ENCODE measurements around the gene SAMD3. TPM values are rescaled to one million over a fixed set of nuclear protein-coding genes. Genes with fewer than 3 reads are reported as not detected.

SAMD3 gene
- total and polyA plus RNA-seq, 7 donors = 0.09 to 0.66 (median 0.28) TPM; not detected in 2

GRCh38 chr6:130113201-130113710, 109.5 kb downstream of the SAMD3 start:
- Histone ChIP-seq H3K4me3 (no peak overlapping the region), H3K27me3 (ENCODE audit: insufficient read depth in 3 of 3, low read length in 2 of 3) (no peaks in the 10 kb centered on the region), H3K4me1 (no peaks in the 10 kb centered on the region), H3K27ac (no peak overlapping the region), H3K9me3 (no peaks in the 10 kb centered on the region), H3K36me3 (ENCODE audit: insufficient read depth in 1 of 2, low read depth in 1 of 2) (no peaks in the 10 kb centered on the region)
- intact Hi-C loops (cut with DNase I) = loop anchor here in 1 of 2 donors (5.0 kb wide), 1 partner anchor 1791 kb away; no protein-coding TSS in a partner anchor
- ATAC-seq = no peak
- WGBS, 3 donors = 80 to 87% (median 86%) methylated on average over 2 of the region's 2 CpGs
- no peak for DNase-seq
- TF ChIP-seq CTCF (IDR thresholded peaks at IDR 0.05) = no peak

GRCh38 chr6:130111031-130111430, 111.7 kb downstream of the SAMD3 start:
- intact Hi-C loops (cut with DNase I) = loop anchor here in 1 of 2 donors (5.0 kb wide), 1 partner anchor 1789 kb away; no protein-coding TSS in a partner anchor

GRCh38 chr6:130107710-130108109, 115.0 kb downstream of the SAMD3 start:
- no peak overlapping the region for H3K27ac ChIP-seq
- ATAC-seq (no peak), DNase-seq (no peak)
- H3K27me3 ChIP-seq (ENCODE audit: insufficient read depth in 3 of 3, low read length in 2 of 3) = no peaks in the 10 kb centered on the region
- H3K4me1 ChIP-seq = no peaks in the 10 kb centered on the region
- 92 to 97% (median 97%) methylated on average over 1 of the region's 1 CpG for WGBS, 3 donors
- intact Hi-C loops (cut with DNase I) = no loop called here
- H3K9me3 ChIP-seq = no peaks in the 10 kb centered on the region
- H3K4me3 ChIP-seq = no peak overlapping the region
- no peak for TF ChIP-seq CTCF (IDR thresholded peaks at IDR 0.05)
- H3K36me3 ChIP-seq (ENCODE audit: insufficient read depth in 1 of 2, low read depth in 1 of 2) = no peaks in the 10 kb centered on the region

More at GRCh38 chr6:130111031-130111430, 111.7 kb downstream of the SAMD3 start:
- no peak overlapping the region for H3K4me3 ChIP-seq
- no peaks in the 10 kb centered on the region for H3K9me3 ChIP-seq
- no peaks in the 10 kb centered on the region for H3K36me3 ChIP-seq (ENCODE audit: insufficient read depth in 1 of 2, low read depth in 1 of 2)
- H3K27ac ChIP-seq = no peak overlapping the region
- WGBS, 3 donors = 70 to 87% (median 79%) methylated on average over 1 of the region's 1 CpG
- no peaks in the 10 kb centered on the region for H3K4me1 ChIP-seq
- no peaks in the 10 kb centered on the region for H3K27me3 ChIP-seq (ENCODE audit: insufficient read depth in 3 of 3, low read length in 2 of 3)
- DNase-seq = no peak
- ATAC-seq = no peak
- no peak for TF ChIP-seq CTCF (IDR thresholded peaks at IDR 0.05)

GRCh38 chr6:130105996-130106704, 116.6 kb downstream of the SAMD3 start:
- Histone ChIP-seq H3K27ac (no peak overlapping the region), H3K9me3 (no peaks in the 10 kb centered on the region), H3K36me3 (ENCODE audit: insufficient read depth in 1 of 2, low read depth in 1 of 2) (no peaks in the 10 kb centered on the region), H3K4me1 (no peaks in the 10 kb centered on the region), H3K4me3 (no peak overlapping the region), H3K27me3 (ENCODE audit: insufficient read depth in 3 of 3, low read length in 2 of 3) (no peaks in the 10 kb centered on the region)
- WGBS, 3 donors = 91 to 93% (median 92%) methylated on average over 4 of the region's 4 CpGs
- TF ChIP-seq CTCF (IDR thresholded peaks at IDR 0.05) = no peak
- intact Hi-C loops (cut with DNase I) = no loop called here
- ATAC-seq = no peak
- no peak for DNase-seq
